MG63 (cell line): Measurements from ENCODE around the gene TMEM134. TPM values are rescaled to one million over a fixed set of nuclear protein-coding genes. Genes with fewer than 3 reads are reported as not detected.

Source experiments
- DNase-seq: peaks from one replicate; pipeline ENCODE4 v3.0.0-alpha.2; 2020
- H3K27me3 ChIP-seq: fragments of 250-450 bp; sonication (Bioruptor Pico); 2 replicates; pipeline ENCODE4 v1.5.1; 2020; ENCODE audit warnings: mild to moderate bottlenecking, moderate library complexity
- H3K36me3 ChIP-seq: fragments of 250-450 bp; sonication (Bioruptor Pico); 2 replicates; pipeline ENCODE4 v1.5.1; 2020; ENCODE audit warnings: mild to moderate bottlenecking, moderate library complexity
- H3K4me3 ChIP-seq: fragments of 250-450 bp; sonication (Bioruptor Pico); 2 replicates; pipeline ENCODE4 v1.5.1; 2020; ENCODE audit warnings: mild to moderate bottlenecking, moderate library complexity
- H3K9me3 ChIP-seq: fragments of 250-450 bp; sonication (Bioruptor Pico); 2 replicates; pipeline ENCODE4 v1.5.1; 2020; ENCODE audit warnings: mild to moderate bottlenecking, moderate library complexity
- total RNA-seq: library from RNA; depleted of rRNA; stranded (reverse); fragments of >200 nt; shearing (Covaris generic); gene quantifications from 2 replicates; pipeline ENCODE4 v1.2.3, GENCODE V29; 2014; ENCODE audit warnings: low replicate concordance

Gene TMEM134
- total RNA-seq, 1 experiment from 2014 or later: 44.2 TPM

- no peaks in the 10 kb centered on the region for H3K9me3 ChIP-seq
- no peaks in the 10 kb centered on the region for H3K36me3 ChIP-seq
- H3K27me3 ChIP-seq: no peaks in the 10 kb centered on the region
- no peak for DNase-seq
- no peak overlapping the region for H3K4me3 ChIP-seq
These were observed 15.0 kb downstream of the TMEM134 start for GRCh38 chr11:67453816-67454732.

DNA sequence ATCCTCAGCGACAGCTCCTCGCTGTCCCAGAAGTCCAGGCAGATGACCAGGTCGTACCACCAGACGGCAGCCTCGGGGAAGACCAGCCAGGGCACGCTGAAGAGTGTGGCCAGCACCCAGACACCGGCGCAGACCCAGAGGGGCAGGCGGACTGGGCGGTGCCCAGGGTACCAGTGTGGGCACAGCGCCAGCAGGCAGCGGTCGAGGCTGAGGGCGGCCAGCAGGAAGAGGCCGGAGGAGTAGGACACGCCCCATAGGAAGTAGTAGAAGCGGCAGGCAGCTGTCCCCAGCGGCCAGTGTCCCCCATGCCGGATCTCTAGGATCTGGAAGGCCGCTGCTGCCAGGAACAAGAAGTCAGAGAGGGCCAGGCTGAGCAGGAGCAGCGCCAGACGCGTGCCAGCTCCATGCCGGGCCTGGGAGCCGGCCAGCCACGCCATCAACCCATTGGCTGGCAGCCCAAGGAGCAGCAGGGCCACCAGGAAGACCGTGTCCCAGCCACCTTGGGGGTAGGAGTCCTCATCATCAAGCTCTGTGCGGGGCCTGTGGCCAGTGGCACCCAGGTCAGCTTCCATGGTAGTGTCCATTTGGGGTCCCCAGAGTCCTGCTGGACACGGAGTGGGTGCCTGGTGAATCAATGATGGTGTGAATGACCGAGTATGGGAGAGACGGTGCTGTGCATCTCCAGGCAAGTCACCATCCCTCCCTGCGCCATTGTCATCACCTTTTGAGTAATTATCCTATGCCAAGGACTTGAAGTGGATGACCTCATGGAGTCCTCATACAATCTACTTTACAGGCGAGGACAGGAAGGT, 16.7 kb downstream of the TMEM134 start, which contains the start of gene GPR152:
Gene GPR152, minus strand, starts transcription at position 589 of the 812 bp plus-strand sequence. Its CDS starts 5 bp downstream, at position 584.
- peak; percentile 63 for DNase-seq
- Histone ChIP-seq H3K27me3 (no peaks in the 10 kb centered on the region), H3K4me3 (peak within 1 kb of the TSS; percentile 27), H3K36me3 (no peaks in the 10 kb centered on the region), H3K9me3 (no peaks in the 10 kb centered on the region)

GRCh38 chr11:67451658-67451976, 17.4 kb downstream of the TMEM134 start:
- Histone ChIP-seq H3K4me3 (no peak overlapping the region), H3K36me3 (no peaks in the 10 kb centered on the region), H3K9me3 (no peaks in the 10 kb centered on the region), H3K27me3 (no peaks in the 10 kb centered on the region)
- no peak for DNase-seq

DNA sequence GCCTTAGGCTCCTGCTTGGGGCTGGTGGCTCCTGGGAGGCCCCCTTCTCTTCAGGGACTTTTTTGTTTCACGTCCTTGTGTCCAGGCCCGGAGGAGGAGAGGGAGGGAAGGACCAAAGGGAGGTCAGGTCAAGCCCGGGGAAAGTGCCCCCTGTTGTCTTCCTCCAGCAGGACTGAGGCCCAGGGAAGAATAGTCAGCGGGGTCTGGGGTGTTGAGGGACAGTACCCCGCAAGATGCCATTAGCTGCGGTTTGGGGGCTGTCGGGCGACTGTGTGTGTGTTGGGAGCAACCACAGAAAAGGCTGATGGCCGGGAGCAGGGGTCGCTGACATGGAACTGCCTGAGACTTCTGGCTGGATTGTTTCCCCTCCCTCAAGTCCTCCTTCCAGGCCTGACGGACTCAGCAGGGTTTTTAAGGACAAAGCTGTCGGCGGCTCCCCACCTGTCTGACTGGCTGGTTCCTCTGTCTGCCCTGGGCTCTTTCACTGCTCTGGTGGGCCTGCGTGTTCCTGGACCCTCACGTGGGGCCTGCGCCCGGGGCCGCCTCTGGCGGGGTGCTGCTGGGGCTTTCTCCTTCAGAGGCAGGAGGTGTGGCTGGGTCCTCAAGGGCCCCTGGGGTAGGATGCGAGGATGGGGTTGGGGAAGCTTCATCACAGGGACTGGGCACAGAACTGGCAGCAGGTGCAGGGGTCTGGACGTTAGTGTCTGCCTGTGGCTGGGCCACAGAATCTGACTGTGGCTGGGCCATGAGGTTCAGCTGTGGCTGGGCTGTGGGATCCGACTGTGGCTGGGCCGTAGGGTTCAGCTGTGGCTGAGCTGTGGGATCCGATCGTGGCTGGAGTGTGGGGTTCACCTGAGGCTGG, 18.0 kb downstream of the TMEM134 start:
- Histone ChIP-seq H3K27me3 (no peaks in the 10 kb centered on the region), H3K4me3 (no peak overlapping the region), H3K36me3 (no peaks in the 10 kb centered on the region), H3K9me3 (no peaks in the 10 kb centered on the region)
- DNase-seq: no peak

GRCh38 chr11:67449116-67449844, 19.8 kb downstream of the TMEM134 start:
- Histone ChIP-seq H3K27me3 (no peaks in the 10 kb centered on the region), H3K9me3 (no peaks in the 10 kb centered on the region), H3K36me3 (no peaks in the 10 kb centered on the region), H3K4me3 (no peak overlapping the region)
- DNase-seq: no peak

- no peak overlapping the region for H3K4me3 ChIP-seq
- DNase-seq: no peak
- no peaks in the 10 kb centered on the region for H3K27me3 ChIP-seq
- no peaks in the 10 kb centered on the region for H3K9me3 ChIP-seq
- no peaks in the 10 kb centered on the region for H3K36me3 ChIP-seq
These were observed 20.8 kb downstream of the TMEM134 start for GRCh38 chr11:67448220-67448609.

DNA sequence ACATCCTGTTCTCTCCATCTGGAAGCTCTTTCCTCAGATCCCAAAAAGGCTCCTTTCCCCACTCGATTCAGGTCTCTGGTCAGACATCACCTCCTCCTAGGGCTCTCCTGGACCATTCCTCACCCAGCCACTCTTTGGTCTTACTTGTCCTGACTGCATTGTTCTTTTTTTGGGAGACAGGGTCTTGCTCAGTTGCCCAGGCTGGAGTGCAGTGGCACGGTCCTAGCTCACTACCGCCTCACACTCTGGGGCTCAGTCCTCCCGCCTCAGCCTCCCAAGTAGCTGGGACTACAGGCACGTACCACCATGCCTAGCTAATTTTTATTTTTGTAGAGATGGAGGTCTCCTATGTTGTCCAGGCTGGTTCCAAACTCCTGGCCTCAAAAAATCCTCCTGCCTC, 23.5 kb downstream of the TMEM134 start:
- Histone ChIP-seq H3K36me3 (peaks cover 3% of the 10 kb centered on the region; the same call in 1 of the 2 replicates), H3K4me3 (no peak overlapping the region)
- no peak for DNase-seq

DNA sequence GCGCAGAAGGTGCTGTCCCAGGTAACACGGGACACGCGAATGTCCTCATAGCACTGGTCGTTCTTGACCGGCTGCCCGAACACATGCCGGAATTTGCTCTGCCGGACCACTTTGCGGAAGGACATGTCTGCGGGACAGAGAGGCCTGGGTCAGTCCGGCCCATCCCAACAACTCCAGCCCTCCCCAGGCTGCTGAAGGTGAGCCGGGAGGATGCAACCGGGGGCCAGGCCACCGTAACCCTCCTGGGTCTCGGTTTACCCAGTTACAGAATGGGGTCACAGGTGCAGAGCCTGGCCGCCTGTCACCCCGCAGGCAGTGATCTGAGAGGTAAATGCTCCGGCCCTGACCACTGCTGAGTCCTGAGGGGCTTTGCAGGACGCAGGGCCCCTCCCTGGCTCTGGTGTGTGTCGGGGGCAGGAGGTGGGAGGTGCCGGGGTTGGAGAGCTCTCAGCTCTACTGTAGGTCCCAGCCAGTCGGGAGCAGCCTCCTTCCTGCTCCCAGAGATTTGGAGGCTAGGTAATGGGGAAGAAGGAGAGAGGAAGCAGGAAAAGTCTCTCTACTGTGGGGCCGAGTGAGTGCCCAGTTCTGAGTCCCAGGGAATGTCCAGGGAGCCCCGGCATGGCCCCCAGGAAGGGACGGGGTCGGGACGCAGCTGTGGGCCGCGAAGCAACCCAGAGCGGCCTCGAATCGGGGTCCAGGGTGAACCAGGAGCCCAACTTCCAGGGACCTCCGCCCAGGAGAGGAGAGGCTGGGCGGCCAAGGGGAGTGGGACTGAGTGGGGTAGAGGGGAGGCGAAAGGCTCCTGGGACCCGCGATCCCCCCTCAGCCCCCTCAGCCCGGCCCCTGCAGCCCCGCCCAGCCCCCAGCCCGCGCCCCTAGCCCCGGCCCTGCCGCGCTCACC, 26.3 kb downstream of the TMEM134 start:
- no peak for DNase-seq
- H3K36me3 ChIP-seq: peaks cover 13% of the 10 kb centered on the region
- no peaks in the 10 kb centered on the region for H3K9me3 ChIP-seq
- peak overlapping the region; percentile 67 for H3K4me3 ChIP-seq
- H3K27me3 ChIP-seq: no peaks in the 10 kb centered on the region

More for the DNA sequence above, 23.5 kb downstream of the TMEM134 start:
- Histone ChIP-seq H3K27me3 (no peaks in the 10 kb centered on the region), H3K9me3 (no peaks in the 10 kb centered on the region)

DNA sequence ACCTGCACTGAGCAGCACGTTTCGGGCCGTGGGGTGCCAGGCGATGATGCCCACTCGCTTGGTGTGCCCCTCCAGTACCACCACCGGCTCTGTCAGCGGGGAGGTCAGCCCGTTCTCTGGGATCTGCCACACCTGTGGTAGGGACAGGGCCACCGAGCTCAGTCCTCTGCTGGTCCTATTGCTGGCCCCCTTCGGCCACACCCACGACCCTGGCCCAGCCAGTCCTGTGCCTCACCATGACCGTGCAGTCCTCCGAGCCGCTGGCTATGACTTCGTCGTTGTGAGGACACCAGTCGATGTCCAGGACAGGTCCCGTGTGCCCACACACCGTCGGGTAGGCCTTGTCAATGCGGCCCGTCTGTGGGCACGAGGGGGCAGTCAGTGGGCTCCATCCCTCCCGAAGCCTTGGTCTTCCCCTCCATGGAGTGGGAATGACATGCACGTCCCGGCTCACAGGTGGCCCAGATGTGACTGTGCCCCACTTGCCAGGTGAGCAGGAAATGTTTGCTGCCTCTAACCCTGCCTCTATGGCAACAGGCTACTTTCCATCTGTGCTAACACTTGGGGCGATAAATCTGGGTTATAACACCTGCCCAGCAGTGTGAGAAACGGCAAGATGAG, 27.2 kb downstream of the TMEM134 start:
- H3K4me3 ChIP-seq: no peak overlapping the region
- peaks cover 14% of the 10 kb centered on the region for H3K36me3 ChIP-seq
- H3K9me3 ChIP-seq: no peaks in the 10 kb centered on the region
- no peak for DNase-seq
- H3K27me3 ChIP-seq: no peaks in the 10 kb centered on the region

GRCh38 chr11:67441098-67441563, 27.9 kb downstream of the TMEM134 start:
- no peak for DNase-seq
- no peaks in the 10 kb centered on the region for H3K9me3 ChIP-seq
- H3K27me3 ChIP-seq: no peaks in the 10 kb centered on the region
- H3K4me3 ChIP-seq: no peak overlapping the region
- H3K36me3 ChIP-seq: peaks cover 14% of the 10 kb centered on the region

DNA sequence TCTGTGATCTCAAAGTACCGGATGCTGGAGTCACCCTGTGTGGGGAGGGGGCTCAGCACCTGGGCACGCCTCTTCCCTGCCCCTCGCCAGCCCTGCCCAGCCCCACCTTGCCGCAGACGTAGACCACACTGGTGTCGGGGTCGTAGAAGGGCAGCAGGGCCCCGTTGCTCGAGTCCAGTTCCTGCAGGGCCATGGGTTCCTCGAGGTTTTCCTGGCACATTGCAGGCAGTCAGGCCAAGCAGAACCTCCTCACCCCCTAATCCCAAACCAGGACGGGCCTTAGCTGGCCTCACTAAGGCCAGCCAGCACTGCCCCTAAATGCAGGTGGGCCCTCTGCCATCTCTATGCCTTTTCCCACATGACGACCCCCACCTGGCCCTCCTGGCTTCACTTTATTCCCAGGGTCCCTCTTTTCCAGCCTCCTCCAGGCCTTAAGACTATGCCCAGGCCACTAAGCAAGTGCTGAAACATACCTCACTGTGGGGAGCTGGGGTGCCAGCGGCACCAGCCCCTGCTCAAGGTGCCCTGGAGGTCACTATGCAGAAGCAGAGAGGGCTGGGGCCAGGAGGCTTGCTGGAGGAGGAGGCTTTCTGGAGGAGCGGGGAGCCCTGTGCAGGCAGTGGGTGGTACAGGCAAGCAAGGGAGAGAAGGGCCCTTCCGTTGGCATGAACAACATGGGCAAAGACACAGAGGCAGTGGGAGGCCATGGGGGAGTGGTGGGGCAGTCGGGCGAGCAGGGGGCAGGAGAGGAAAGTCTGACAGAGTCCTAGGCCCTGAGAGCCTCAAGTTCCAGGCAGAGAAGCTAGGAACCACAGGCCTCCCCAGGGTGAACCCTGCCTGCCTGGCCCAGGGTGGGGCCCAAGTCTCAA, 28.6 kb downstream of the TMEM134 start:
- H3K4me3 ChIP-seq: no peak overlapping the region
- DNase-seq: no peak
- H3K36me3 ChIP-seq: peaks cover 14% of the 10 kb centered on the region
- H3K9me3 ChIP-seq: no peaks in the 10 kb centered on the region
- H3K27me3 ChIP-seq: no peaks in the 10 kb centered on the region

GRCh38 chr11:67439321-67440228, 29.5 kb downstream of the TMEM134 start:
- peak; percentile 52 for DNase-seq
- Histone ChIP-seq H3K9me3 (no peaks in the 10 kb centered on the region), H3K4me3 (no peak overlapping the region), H3K36me3 (peaks cover 22% of the 10 kb centered on the region), H3K27me3 (no peaks in the 10 kb centered on the region)
